Measurements from ENCODE around the gene TPM4. TPM values are rescaled to one million over a fixed set of nuclear protein-coding genes. Genes with fewer than 3 reads are reported as not detected.

The TPM4 gene
- total and polyA plus RNA-seq, 11 donors: 49.2 to 260 (median 92.1) TPM

DNA sequence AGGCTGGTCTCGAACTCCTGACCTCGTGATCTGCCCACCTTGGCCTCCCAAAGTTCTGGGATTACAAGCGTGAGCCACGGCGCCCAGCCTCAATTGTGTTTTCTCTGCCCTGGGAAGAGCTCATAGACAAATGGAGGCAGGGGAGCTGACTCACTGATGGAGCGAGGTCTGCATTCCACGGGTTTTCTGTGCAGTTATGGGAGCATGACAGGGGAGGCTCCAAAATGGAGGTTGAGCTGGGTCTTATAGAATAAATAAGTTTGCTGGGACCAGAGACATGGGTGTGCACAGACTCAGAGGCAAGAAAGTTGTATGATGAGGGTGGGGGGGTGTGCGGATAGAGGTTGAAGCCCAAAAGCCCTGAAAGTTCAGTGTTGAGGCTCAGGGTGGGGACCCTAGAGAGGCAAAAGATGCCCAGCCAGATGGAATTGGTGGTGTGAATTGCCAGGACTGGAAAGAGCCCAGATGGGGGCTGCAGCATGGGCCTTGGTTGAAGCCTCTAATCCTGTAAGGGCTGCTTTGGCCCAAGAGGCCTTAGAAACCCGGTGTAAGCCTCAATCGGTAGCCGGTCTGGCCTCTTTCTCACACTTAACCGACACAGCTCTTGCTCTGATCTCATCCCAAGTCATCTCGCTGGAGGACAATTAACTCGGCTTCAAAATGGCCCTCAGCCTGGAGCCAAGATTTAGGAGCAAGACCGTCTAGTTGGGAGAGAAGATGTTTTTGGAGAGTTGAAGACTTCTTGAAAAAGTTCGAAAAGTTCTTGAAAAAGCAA lies 1.9 kb downstream of the TPM4 start:
- H3K27me3 ChIP-seq: peaks cover 0 to 6% (median 0%) of the 10 kb centered on the region in 9 donors
- WGBS, 4 donors: 39 to 50% (median 44%) methylated on average over 16 of the region's 16 CpGs
- H3K4me3 ChIP-seq: peak overlapping the region; percentile 79 to 99 (median 96)
- ATAC-seq: peak in 1 of 4 donors; percentile 3
- TF ChIP-seq POLR2A (IDR thresholded peaks at IDR 0.05): no peak
- TF ChIP-seq, protein P1, sequence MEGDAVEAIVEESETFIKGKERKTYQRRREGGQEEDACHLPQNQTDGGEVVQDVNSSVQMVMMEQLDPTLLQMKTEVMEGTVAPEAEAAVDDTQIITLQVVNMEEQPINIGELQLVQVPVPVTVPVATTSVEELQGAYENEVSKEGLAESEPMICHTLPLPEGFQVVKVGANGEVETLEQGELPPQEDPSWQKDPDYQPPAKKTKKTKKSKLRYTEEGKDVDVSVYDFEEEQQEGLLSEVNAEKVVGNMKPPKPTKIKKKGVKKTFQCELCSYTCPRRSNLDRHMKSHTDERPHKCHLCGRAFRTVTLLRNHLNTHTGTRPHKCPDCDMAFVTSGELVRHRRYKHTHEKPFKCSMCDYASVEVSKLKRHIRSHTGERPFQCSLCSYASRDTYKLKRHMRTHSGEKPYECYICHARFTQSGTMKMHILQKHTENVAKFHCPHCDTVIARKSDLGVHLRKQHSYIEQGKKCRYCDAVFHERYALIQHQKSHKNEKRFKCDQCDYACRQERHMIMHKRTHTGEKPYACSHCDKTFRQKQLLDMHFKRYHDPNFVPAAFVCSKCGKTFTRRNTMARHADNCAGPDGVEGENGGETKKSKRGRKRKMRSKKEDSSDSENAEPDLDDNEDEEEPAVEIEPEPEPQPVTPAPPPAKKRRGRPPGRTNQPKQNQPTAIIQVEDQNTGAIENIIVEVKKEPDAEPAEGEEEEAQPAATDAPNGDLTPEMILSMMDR (IDR thresholded peaks at IDR 0.05): no peak
- DNase-seq: peak in 3 of 5 donors; percentile 40 to 44 (median 42)
- peak overlapping the region; percentile 97 to 100 (median 100) for H3K27ac ChIP-seq
- H3K4me1 ChIP-seq: peaks cover 0 to 63% (median 29%) of the 10 kb centered on the region in 12 donors
- no peaks in the 10 kb centered on the region for H3K9me3 ChIP-seq
- intact Hi-C loops (cut with DNase I): loop anchor here in 4 of 10 donors (5.0 kb wide), 1 partner anchor 34 kb away; the partner anchor contains the start of gene RAB8A (in 4 of the 4)
- H3K36me3 ChIP-seq: peaks cover 0 to 30% (median 27%) of the 10 kb centered on the region in 9 donors

DNA sequence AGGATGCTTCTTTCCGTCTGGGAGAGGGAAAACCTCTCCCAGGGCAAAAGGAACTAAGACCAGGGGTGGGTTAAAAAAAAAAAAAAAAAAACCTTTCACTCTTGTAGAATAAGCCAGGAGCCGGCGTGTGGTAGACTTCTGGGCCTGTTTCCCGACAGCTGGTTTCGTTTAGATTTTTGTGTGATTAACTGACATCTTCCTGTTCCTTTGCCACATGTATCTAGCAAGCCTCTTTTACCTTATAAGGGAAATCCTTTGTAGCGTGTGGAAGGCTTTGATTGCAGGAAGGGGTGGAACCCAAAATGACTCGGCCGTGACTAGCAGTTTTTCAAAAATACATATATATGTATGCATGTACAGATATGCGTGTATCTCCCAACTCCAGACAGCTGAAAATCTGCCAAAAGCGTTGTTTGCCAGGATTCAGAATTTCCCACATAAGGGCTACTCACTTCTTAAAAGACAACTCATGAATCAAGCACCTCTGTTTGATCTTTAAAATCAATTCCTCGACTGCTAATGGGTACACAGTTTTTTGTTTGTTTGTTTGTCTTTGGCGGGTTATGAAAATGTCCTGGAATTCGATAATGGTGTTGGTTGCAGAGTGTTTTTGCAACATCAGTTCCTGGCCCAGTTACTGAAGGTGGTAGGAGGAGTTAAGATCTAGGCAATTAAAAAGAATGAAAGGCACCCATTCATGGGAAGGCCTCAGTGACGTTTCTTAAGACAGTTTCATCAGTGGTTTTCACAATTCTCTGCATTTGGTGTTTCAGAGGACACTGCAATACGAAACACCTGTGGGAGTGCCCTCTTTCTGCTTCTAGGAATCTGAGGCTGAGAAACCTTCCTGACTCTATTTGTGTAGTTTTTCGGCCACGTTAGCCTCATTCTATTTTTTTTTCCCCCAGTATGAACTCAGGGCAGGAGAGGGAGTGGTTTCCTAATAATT lies 2.7 kb downstream of the TPM4 start:
- TF ChIP-seq POLR2A (IDR thresholded peaks at IDR 0.05): peak in 1 of 2 donors; percentile 44
- TF ChIP-seq, protein P1 (IDR thresholded peaks at IDR 0.05): no peak
- DNase-seq (peak in 4 of 5 donors; percentile 79 to 81 (median 80)), ATAC-seq (peak; percentile 47 to 77 (median 64))
- H3K27ac ChIP-seq: peak overlapping the region; percentile 97 to 100 (median 100)
- peaks cover 0 to 6% (median 0%) of the 10 kb centered on the region in 9 donors for H3K27me3 ChIP-seq
- H3K4me1 ChIP-seq: peaks cover 0 to 71% (median 29%) of the 10 kb centered on the region in 12 donors
- peak overlapping the region in 10 of 12 donors; percentile 79 to 99 (median 96) for H3K4me3 ChIP-seq
- WGBS, 4 donors: 33 to 42% (median 38%) methylated on average over 17 of the region's 17 CpGs
- peaks cover under 1 to 39% (median 36%) of the 10 kb centered on the region in 9 donors for H3K36me3 ChIP-seq
- no peaks in the 10 kb centered on the region for H3K9me3 ChIP-seq
- intact Hi-C loops (cut with DNase I): loop anchor here in 4 of 10 donors (5.0 kb wide), 1 partner anchor 33 kb away; the partner anchor contains the start of gene RAB8A (in 4 of the 4)

- intact Hi-C loops (cut with DNase I): no loop called here
- no peaks in the 10 kb centered on the region for H3K9me3 ChIP-seq
- ATAC-seq: no peak
- H3K4me1 ChIP-seq: peaks cover 0 to 87% (median 29%) of the 10 kb centered on the region in 12 donors
- H3K27me3 ChIP-seq: no peaks in the 10 kb centered on the region
- H3K36me3 ChIP-seq: peaks cover 9 to 90% (median 87%) of the 10 kb centered on the region in 9 donors
- no peak overlapping the region for H3K4me3 ChIP-seq
- WGBS, 4 donors: 87 to 91% (median 90%) methylated on average over 7 to 11 of the region's 11 CpGs
- no peak for DNase-seq
- peak overlapping the region in 1 of 12 donors; percentile 100 for H3K27ac ChIP-seq
- TF ChIP-seq, protein P1 (IDR thresholded peaks at IDR 0.05): no peak
- TF ChIP-seq POLR2A (IDR thresholded peaks at IDR 0.05): no peak
These were observed 7.9 kb downstream of the TPM4 start for GRCh38 chr19:16084067-16084685.

All from heart left ventricle (tissue), 16 donors.